GM18868 (cell line): ENCODE data around the gene HMOX1.
"Not testable (repeated sequence)": the region's sequence is repeated elsewhere in the genome, so short reads cannot be mapped to it uniquely, and the experiment has no call there.

Experiments used
- ATAC-seq: cut with Tn5 transposase; IDR thresholded peaks from one replicate; pipeline ENCODE4 v1.9.1; 2021; ENCODE audit warnings: mild to moderate bottlenecking, moderate library complexity; ENCODE audit not compliant: unreplicated experiment

The HMOX1 gene

DNA sequence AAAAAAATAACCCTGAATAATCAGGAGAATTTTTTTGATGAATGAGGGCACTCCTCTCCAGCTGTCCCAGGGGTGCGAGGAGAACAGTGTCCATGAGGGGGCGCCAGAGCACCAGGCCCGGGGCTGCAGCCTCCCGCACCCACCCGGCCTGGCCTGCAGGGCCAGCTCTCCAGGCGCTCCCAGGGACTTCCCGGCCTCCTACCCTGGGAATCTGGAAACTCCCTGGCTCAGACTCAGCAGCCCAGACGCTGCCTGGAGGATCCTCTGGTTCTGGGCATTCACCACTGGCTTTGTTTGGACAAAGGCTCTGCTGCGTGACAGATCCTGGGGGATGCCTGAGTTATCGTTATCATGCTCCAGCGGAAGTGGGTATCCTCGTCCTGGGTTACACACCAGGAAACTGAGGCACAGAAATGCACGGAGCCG lies 50.0 kb downstream of the HMOX1 start:
- ATAC-seq: no peak

DNA sequence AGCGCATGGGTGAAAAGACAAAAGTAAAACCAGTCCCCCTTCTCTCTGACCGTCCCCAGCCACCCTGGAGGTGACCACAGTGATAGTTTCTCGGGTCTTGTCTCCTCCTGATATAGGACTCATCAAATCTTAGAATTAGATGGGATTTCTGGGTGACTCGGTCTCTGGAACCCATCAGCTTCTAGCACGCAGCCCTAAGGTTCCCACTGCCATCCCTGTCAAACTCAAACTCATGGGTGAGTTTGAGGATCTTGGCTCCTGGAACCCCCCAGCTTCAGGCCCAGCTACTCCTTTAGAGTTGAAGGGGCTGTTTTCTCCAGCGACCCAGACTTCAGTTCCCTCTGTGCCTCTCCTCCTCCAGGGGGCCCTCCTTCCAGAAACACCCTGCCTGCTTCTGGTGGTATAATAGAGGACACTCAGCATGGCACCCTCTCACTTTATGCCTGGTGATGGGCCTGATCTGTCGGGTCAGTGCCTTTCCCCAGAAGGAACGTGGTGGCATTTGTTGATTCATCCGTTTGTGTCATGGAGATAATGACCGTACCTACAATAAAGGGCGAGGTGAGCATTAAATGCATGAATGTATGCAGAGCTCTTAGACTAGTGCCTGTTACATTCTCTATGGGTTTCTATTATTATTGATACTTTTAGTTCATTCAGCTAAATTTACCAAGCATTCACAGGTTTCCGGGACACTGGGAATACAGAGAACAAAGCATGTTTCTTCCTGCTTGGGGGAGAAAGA lies 50.8 kb downstream of the HMOX1 start:
- no peak for ATAC-seq

DNA sequence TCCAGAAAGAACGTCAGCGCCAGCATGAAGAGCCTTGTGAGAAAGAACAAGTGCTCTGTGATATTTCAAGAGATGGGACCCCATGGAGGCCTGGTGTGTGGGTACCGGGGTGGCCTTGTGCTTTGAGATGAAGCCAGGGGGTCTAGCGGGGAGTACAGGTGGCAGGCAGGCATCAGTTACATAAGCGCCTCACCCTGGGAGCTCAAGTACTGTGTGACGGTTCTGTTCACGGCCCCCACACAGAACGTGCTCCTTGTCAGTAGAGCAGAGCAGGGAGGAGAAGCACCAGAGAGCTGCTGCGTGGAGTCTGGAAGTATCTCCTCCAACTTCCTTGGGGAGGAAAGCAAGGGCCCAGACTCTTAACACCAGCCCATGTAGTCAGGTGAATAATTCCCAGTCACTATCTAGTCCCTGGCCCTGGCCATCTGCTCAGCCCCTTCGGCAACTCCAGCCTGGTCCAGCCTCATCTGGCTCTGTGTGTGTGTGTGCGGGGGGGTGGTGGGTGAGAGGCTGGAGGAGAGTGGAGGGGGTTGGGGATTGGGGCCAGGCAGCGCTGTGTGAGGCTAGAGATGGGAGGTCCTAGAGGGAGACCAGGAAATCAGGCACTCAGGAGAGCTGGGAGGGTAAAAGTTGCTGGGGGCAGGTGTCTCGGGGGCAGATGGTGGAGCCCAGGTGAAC lies 51.5 kb downstream of the HMOX1 start:
- no peak for ATAC-seq

GRCh38 chr22:35434061-35434710 lies 53.3 kb downstream of the HMOX1 start:
- no peak for ATAC-seq

GRCh38 chr22:35435201-35435740 lies 54.4 kb downstream of the HMOX1 start:
- no peak for ATAC-seq

DNA sequence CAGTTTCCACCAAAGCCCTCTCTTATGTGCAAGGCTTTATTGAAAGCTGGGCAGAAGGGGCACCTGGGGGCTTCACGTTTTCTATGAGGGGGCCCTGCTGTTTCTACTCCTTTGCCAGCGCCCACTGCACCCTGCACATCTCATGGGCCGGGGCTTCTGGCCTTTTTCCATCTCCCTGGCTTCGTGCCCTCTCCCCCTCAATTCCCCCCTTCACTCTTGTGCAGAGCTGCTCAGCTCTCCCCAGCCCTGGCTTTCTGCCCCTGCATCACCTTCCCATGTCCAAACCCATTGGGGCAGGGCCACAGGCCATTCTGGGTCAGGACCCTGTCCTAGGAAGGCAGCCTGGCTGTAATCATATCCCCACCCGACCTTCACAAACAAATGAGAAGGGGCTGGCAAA lies 55.5 kb downstream of the HMOX1 start:
- no peak for ATAC-seq

DNA sequence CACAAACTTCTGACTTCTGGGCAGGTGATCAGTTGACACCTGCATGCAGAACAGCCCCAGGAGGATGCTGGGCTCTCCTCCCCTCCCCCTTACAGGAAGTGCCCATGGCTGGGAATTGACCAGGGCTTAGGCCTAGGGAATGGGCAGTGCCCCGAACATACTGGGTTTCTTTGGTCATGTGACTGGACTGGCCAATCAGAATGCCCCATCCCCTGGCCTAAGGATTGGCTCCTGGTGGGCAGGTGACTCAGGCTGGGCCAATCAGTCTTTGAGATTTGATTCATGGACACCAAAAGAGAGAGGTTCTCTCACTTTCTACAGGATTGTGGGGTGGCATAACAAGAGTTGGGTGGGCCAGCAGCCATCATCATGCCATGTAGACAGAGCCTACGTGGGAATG lies 56.2 kb downstream of the HMOX1 start:
- ATAC-seq: no peak

GRCh38 chr22:35438673-35439364 lies 57.9 kb downstream of the HMOX1 start:
- ATAC-seq: not testable (repeated sequence)

GRCh38 chr22:35439365-35439717 lies 58.4 kb downstream of the HMOX1 start:
- ATAC-seq: no peak

- ATAC-seq: no peak
These were observed 59.2 kb downstream of the HMOX1 start for GRCh38 chr22:35440129-35440528.

- ATAC-seq: no peak
These were observed 60.7 kb downstream of the HMOX1 start for GRCh38 chr22:35441489-35442100.

DNA sequence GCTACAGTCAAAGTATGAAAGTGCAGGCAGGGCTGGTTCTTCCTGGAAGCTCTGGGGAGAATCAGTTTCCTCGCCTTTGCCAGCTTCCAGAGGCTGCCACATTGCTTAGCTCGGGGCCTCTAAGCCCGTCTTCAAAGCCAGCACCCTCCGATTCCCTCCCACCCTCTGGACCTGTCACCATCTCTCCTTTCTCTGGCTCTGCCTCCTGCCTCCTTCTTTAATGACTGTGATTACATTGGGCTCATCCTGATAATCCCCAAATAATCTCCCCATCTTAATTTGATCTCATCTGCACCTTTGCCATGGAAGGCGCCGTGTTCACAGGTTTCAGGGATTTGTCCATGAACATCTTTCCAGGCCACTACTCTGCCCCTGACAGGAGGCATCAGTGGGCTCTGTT lies 61.6 kb downstream of the HMOX1 start:
- no peak for ATAC-seq

GRCh38 chr22:35443338-35443737 lies 62.4 kb downstream of the HMOX1 start:
- ATAC-seq: no peak
